HG03045 (cell line): ENCODE results near the gene WWP2.

Source experiments
- ATAC-seq: cut with Tn5 transposase; IDR thresholded peaks from one replicate; pipeline ENCODE4 v1.9.1; 2021; ENCODE audit warnings: mild to moderate bottlenecking, moderate library complexity; ENCODE audit not compliant: unreplicated experiment

The WWP2 gene

GRCh38 chr16:69922200-69922599 lies 160.1 kb downstream of the WWP2 start:
- ATAC-seq, result no peak

- ATAC-seq, result no peak
Observed at GRCh38 chr16:69924041-69924775, 162.1 kb downstream of the WWP2 start.

DNA sequence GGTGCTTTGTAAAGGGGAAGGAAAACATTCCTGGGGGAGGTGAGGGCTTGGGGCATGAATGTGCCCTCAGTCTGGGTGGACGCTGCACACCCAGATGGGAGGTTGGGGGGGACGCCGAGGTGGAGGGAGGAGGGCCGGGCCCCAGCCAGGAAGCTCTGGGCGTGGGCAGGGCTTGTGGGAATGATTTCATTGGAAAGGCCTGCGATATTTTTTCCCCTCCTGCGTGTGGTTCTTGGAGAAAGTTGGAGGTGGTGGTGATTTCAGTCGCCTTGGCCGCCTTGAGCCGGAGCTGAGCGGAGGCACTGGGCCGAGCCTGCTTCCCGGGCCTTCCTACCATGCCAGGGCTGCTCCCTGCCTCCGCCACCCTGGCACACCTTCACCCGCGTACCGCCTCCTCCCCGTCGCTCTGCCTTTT lies 162.7 kb downstream of the WWP2 start:
- no peak for ATAC-seq

DNA sequence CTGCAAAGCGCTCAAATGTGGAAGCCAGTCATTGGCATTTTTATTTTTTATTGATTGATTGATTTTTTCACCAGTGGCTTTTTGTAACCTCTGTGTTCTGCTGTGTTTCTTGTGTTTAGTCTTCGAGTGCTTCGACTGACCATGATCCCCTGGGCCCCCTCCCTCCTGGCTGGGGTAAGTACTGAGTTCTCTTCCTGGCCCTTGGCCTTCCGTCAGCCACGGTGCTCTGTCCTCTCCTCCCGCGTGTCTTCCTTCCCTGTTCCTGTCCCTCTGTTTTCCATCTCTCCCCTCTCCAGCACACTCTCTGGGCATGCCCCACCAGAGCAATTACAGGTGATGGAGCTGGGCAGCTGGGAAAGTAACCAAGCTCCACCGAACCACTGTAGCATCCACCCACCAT lies 163.2 kb downstream of the WWP2 start:
- no peak for ATAC-seq

DNA sequence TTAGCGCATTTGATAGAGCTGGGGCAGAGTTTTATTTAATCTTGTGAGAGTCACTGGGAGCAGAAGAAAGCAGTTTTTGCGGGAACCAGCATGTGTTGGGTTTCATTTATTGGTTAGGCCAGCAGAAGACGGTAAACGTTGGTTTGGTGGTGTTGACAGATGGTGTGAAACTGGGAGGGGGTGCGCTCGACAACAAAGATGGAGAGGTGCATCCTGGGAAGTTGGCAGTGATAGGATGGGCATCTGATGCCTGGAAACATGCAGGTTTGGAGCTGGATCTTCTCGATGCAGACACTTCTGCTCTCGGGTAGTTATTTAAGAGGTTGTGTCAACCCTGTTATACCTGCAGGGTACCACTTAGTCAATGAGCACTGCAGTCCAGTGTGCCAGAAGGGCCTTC lies 164.1 kb downstream of the WWP2 start:
- ATAC-seq, result no peak

GRCh38 chr16:69927056-69927757 lies 165.1 kb downstream of the WWP2 start:
- no peak for ATAC-seq

GRCh38 chr16:69928856-69929400 lies 166.8 kb downstream of the WWP2 start:
- ATAC-seq, result no peak

GRCh38 chr16:69929480-69929879 lies 167.3 kb downstream of the WWP2 start:
- no peak for ATAC-seq

DNA sequence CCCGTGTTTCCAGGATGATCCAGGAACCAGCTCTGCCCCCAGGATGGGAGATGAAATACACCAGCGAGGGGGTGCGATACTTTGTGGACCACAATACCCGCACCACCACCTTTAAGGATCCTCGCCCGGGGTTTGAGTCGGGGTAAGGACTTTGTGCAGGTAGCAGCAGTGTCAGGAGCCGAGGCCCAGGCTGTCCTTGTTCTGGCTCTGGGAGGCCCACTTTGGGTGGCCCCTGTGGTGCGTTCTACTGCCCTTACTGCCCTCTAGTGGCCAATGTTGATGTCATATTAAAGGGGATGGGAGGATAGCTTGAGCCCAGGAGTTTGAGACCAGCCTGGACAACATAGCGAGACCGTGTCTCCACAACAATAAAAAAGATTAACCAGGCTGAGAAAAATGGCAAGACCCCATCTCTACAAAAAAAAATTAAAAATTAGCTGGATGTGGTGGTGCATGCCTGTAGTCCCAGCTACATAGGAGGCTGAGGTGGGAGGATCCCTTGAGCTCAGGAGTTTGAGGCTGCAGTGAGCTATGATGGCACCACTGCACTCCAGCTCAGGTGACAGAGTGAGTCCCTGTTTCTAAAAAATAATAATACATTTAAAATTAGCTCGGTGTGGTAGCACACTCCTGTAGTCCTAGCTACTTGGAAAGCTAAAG lies 168.1 kb downstream of the WWP2 start:
- no peak for ATAC-seq

GRCh38 chr16:69931631-69932030 lies 169.5 kb downstream of the WWP2 start:
- no peak for ATAC-seq

GRCh38 chr16:69932228-69932627 lies 170.1 kb downstream of the WWP2 start:
- no peak for ATAC-seq

GRCh38 chr16:69932691-69933392 lies 170.7 kb downstream of the WWP2 start:
- no peak for ATAC-seq

- no peak for ATAC-seq
Observed at GRCh38 chr16:69934044-69934443, 171.9 kb downstream of the WWP2 start.

DNA sequence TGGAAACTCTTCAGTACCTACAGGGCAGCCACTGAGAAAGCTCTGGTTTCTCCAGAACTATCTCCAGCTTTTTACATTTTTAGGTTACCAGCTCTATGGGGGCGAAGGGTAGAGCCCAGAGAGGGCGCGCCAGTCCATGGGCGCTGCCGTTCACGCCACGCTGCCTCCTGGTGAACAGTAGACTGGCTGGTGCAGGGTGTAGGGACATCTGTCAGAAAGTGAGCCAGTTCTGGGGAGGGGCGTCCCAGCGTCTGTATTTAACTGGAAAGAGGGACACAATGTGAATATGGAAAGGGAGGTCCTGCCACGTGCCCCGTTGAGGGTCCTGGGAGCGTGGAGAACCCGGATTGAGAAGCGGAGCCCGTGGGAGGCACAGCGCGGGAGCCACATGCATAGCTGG lies 172.6 kb downstream of the WWP2 start:
- ATAC-seq, result no peak

DNA sequence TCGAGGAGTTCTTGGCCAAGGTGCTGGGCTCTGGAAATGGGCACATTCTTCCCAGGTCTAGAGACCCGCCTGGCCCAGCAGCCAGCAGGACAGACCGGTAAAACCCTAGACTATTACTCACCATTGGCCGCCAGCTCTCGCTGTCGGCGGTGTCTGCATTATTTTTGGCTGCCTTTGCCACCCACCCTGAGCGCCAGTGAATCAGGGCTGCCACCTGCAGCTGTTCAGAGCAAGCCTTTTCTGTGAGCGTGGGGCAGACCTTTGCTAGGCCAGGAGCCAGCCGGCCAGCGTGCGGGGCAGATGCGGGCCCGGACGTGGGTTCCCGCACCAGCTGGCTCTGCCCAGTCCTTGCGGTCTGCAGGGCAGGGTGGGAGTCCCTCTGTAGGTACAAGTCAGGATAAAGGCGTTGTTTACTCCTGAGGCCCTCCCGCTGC lies 173.2 kb downstream of the WWP2 start:
- ATAC-seq, result no peak

DNA sequence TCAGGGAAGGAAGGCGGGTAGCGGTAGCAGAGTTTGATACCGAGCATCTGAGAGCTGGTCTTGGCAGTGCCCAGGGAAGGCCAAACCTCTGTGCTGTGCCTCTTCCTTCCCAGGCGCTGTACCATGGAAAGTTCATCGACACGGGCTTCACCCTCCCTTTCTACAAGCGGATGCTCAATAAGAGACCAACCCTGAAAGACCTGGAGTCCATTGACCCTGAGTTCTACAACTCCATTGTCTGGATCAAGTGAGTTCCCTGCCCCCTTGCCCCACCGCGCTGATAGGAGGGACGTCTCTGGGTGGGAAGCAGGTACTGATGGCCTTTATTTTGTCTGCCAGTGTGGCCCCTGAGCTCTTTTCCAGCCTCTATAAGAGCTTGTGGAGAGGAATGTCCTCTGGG lies 173.6 kb downstream of the WWP2 start:
- no peak for ATAC-seq

DNA sequence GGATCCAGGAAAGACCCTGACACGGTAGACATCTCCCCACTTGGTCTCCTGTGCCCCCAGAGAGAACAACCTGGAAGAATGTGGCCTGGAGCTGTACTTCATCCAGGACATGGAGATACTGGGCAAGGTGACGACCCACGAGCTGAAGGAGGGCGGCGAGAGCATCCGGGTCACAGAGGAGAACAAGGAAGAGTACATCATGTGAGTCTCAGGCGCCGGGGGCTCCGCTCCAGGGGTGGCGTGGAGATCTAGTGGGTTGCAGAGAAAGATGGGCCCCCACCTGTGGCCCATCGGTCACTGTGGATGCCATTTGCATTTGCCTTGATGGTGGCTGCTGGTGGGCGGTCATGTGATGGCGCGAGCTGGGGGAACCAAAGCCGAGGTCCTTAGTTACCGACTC lies 174.1 kb downstream of the WWP2 start:
- no peak for ATAC-seq

DNA sequence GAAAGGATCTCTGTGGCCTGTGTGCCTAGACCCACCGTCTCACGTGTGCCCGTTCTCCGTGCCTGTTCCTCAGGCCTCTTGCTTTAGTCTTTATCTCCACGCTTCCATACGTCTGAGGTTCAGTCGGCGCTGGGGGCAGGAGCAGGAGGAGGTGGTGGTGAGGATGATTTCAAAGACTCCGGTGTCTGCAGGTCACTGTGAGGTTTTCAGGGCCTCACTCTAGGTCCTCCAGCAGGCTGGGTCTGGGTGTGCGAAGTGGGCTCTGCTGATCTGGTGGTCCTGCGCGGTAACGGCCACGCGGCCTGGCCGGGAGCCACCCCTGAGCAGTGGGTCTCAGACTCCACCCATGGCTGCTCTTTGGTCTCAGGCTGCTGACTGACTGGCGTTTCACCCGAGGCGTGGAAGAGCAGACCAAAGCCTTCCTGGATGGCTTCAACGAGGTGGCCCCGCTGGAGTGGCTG lies 174.6 kb downstream of the WWP2 start:
- ATAC-seq, result no peak

- no peak for ATAC-seq
Observed at GRCh38 chr16:69937465-69937951, 175.4 kb downstream of the WWP2 start.

- ATAC-seq, result no peak
Observed at GRCh38 chr16:69938981-69939820, 177.1 kb downstream of the WWP2 start.
